PFSK-1 (cell line): Measurements from ENCODE around the gene PRPH2.

Experiments used
- POLR2AphosphoS5 ChIP-seq: IDR thresholded peaks from 2 replicates; pipeline ENCODE4 v1.6.1; 2012; ENCODE audit warnings: low read depth, mild to moderate bottlenecking, control low read depth, low read length, moderate library complexity
- REST ChIP-seq, 2 experiments: IDR thresholded peaks; 2 replicates each; pipeline versions ENCODE4 v1.6.1 to v1.8.0; 2011 to 2012; ENCODE audit warnings: low read depth in 2 of 2, low read length in 2 of 2, control low read depth in 1 of 2, inconsistent platforms in 1 of 2, mild to moderate bottlenecking in 1 of 2, moderate library complexity in 1 of 2; ENCODE audit not compliant: insufficient read depth in 1 of 2
- SIN3A ChIP-seq: IDR thresholded peaks from 2 replicates; pipeline ENCODE4 v1.6.1; 2012; ENCODE audit warnings: mild to moderate bottlenecking, low read length, moderate library complexity, borderline replicate concordance; ENCODE audit not compliant: insufficient read depth
- TAF1 ChIP-seq: IDR thresholded peaks from 2 replicates; pipeline ENCODE4 v1.6.1; 2012; ENCODE audit warnings: low read length, control low read depth, borderline replicate concordance; ENCODE audit not compliant: insufficient read depth

GRCh38 chr6:42697268-42697655 is 25.1 kb downstream of the PRPH2 start:
- no peak for TF ChIP-seq REST (IDR thresholded peaks at IDR 0.05; ENCODE audit: insufficient read depth in 1 of 2, low read depth in 2 of 2, low read length in 2 of 2)
- no peak for TF ChIP-seq POLR2AphosphoS5
- TF ChIP-seq TAF1, result no peak
- TF ChIP-seq SIN3A, result no peak
